HepG2 (cell line): Measurements from ENCODE around the gene PXMP4. TPM values are rescaled to one million over a fixed set of nuclear protein-coding genes. Genes with fewer than 3 reads are reported as not detected.
A peak's percentile ranks its signal among the peaks of the same experiment; 100 is the strongest.

Experiments
- ATAC-seq: fragments of 200-7000 bp; cut with Tn5 transposase; 3 replicates; pipeline ENCODE4 v1.9.1; 2020; ENCODE audit warnings: mild to moderate bottlenecking, moderate library complexity
- BruUV-seq: library from RNA; stranded (reverse); fragments of 400-500 nt; replicated peaks from 2 replicates; lab custom pipeline; 2021; lab: Mats Ljungman, UMichigan
- CTCF ChIA-PET: fragments of 300-600 bp; formaldehyde crosslinking; extraction: SDS; loops from one replicate; lab custom pipeline; 2021; ENCODE audit warnings: low total read pairs, inconsistent platforms, low intra/inter-chr PET ratio; lab: Yijun Ruan, JAX
- POLR2A ChIA-PET: fragments of 350-600 bp; sonication (Branson Sonifier 250); formaldehyde crosslinking; loops from one replicate; lab custom pipeline; 2020; ENCODE audit warnings: antibody characterized with exemption, inconsistent platforms; lab: Yijun Ruan, JAX
- DNase-seq: peaks from one replicate; pipeline ENCODE4 v3.0.0-alpha.2; 2015; ENCODE audit warnings: low spot score
- FAIRE-seq: peaks from 3 replicates; lab custom pipeline; 2011; peaks lifted over from hg19 to GRCh38; lab: Jason Lieb, UNC
- H2AFZ ChIP-seq: one replicate; pipeline ENCODE4 v1.6.1; 2011; ENCODE audit warnings: low read length, inconsistent platforms
- H3K27ac ChIP-seq: fragments of 300-600 bp; 3 replicates; pipeline ENCODE4 v1.8.0; 2011; ENCODE audit warnings: mixed run types, mild to moderate bottlenecking, mixed read lengths, low read length, inconsistent platforms; ENCODE audit not compliant: insufficient read depth; ENCODE audit errors: extremely low read length
- H3K27me3 ChIP-seq, 2 experiments: fragments of 200-600 bp in 1 of 2; 2 replicates in 1 of 2; 3 replicates in 1 of 2; pipeline versions ENCODE4 v1.6.0 to v1.8.0; 2011; ENCODE audit warnings: low read length in 2 of 2, mild to moderate bottlenecking in 2 of 2, moderate library complexity in 2 of 2, inconsistent platforms in 1 of 2; ENCODE audit not compliant: insufficient read depth in 2 of 2, control insufficient read depth in 1 of 2
- H3K36me3 ChIP-seq, 2 experiments: fragments of 200-600 bp in 1 of 2; replicated peaks in 1 of 2; 2 replicates in 1 of 2; 3 replicates in 1 of 2; pipeline versions ENCODE4 v1.5.1 to v1.8.0; 2011; ENCODE audit warnings: low read length in 2 of 2, inconsistent platforms in 1 of 2; ENCODE audit not compliant: insufficient read depth in 2 of 2, control insufficient read depth in 1 of 2
- H3K4me1 ChIP-seq: 2 replicates; pipeline ENCODE4 v1.5.1; 2012; ENCODE audit warnings: low read length, inconsistent platforms; ENCODE audit not compliant: insufficient read depth
- H3K4me2 ChIP-seq: 2 replicates; pipeline ENCODE4 v1.6.0; 2011; ENCODE audit warnings: low read depth, low read length, inconsistent platforms
- H3K4me3 ChIP-seq, 3 experiments: fragments of 200-600 bp in 1 of 3; sonication (generic), shearing (Covaris generic) in 1 of 3; replicated peaks in 1 of 3; 2 replicates each; pipeline ENCODE4 v1.5.1; 2011 to 2016; ENCODE audit warnings: low read length in 3 of 3, inconsistent platforms in 2 of 3, low read depth in 2 of 3, mild to moderate bottlenecking in 2 of 3, control low read depth in 1 of 3, mixed read lengths in 1 of 3; ENCODE audit not compliant: insufficient read depth in 1 of 3
- H3K79me2 ChIP-seq: one replicate; pipeline ENCODE4 v1.6.1; 2011; ENCODE audit warnings: low read length, inconsistent platforms; ENCODE audit not compliant: insufficient read depth
- H3K9ac ChIP-seq: 2 replicates; pipeline ENCODE4 v1.6.0; 2011; ENCODE audit warnings: mild to moderate bottlenecking, low read depth, low read length, inconsistent platforms; ENCODE audit not compliant: insufficient read depth
- H3K9me3 ChIP-seq: 2 replicates; pipeline ENCODE4 v1.5.1; 2012; ENCODE audit warnings: mild to moderate bottlenecking, low read length
- H4K20me1 ChIP-seq: 2 replicates; pipeline ENCODE4 v1.6.0; 2011; ENCODE audit warnings: inconsistent platforms, mild to moderate bottlenecking, low read length, moderate library complexity; ENCODE audit not compliant: insufficient read depth
- NONO ChIP-seq, 2 experiments: fragments of 450-650 bp in 1 of 2; sonication (generic) in 1 of 2; formaldehyde crosslinking in 1 of 2; IDR thresholded peaks in 1 of 2; conservative IDR thresholded peaks in 1 of 2; 2 replicates each; pipeline versions ENCODE4 v1.6.1 to v1.8.0; 2017 to 2022; ENCODE audit warnings: mild to moderate bottlenecking in 1 of 2, missing genetic modification reagents in 1 of 2, moderate library complexity in 1 of 2
- NR2C2 ChIP-seq: sonication (generic); formaldehyde crosslinking; IDR thresholded peaks from 2 replicates; pipeline ENCODE4 v1.4.0; 2020; ENCODE audit warnings: missing genetic modification reagents, mild to moderate bottlenecking, moderate library complexity, borderline replicate concordance
- RAD21 ChIP-seq: fragments of 450-650 bp; formaldehyde crosslinking; IDR thresholded peaks from 2 replicates; pipeline ENCODE4 v1.5.0; 2020; ENCODE audit warnings: mild to moderate bottlenecking
- SOX6 ChIP-seq, 2 experiments: fragments of 450-650 bp in 1 of 2; sonication (generic) in 1 of 2; formaldehyde crosslinking in 1 of 2; IDR thresholded peaks; 2 replicates each; pipeline versions ENCODE4 v1.4.0 to v1.6.1; 2017 to 2020; ENCODE audit warnings: antibody characterized with exemption in 1 of 2, mild to moderate bottlenecking in 1 of 2, missing genetic modification reagents in 1 of 2
- ZNF75D ChIP-seq: sonication (generic); formaldehyde crosslinking; IDR thresholded peaks from 2 replicates; pipeline ENCODE4 v1.8.1; 2023; ENCODE audit warnings: missing genetic modification reagents, mild to moderate bottlenecking, borderline replicate concordance
- ZNF790 ChIP-seq: sonication (generic); formaldehyde crosslinking; IDR thresholded peaks from 2 replicates; pipeline ENCODE4 v1.8.0; 2022; ENCODE audit warnings: missing genetic modification reagents, mild to moderate bottlenecking, borderline replicate concordance
- ZSCAN29 ChIP-seq: sonication (generic); formaldehyde crosslinking; conservative IDR thresholded peaks from 2 replicates; pipeline ENCODE4 v1.4.0; 2020; ENCODE audit warnings: mild to moderate bottlenecking, missing genetic modification reagents
- WGBS: methylation state at CpG from one replicate; pipeline ENCODE4 v1.1.6; 2017; ENCODE audit warnings: low lambda C conversion rate; 5-methylcytosine and 5-hydroxymethylcytosine counted together
- in situ Hi-C: cut with HindIII; loops from 2 replicates; pipeline ENCODE4 v1.10.0; 2017; ENCODE audit warnings: low pct_unique_long_range_greater_than_20kb; ENCODE audit not compliant: extremely low pct_ligation_motif_present
- intact Hi-C: fragments of 100-400 bp; cut with micrococcal nuclease; formaldehyde crosslinking; loops from one replicate; pipeline ENCODE4 v1.10.0; 2022; ENCODE audit not compliant: unreplicated experiment
- polyA plus RNA-seq, 8 experiments: library from polyadenylated mRNA; depleted of rRNA in 3 of 8; stranded (reverse) in 7 of 8; unstranded in 1 of 8; fragments of >200 nt; fragmentation: Illumina TruSeq in 4 of 8; extraction: Trizol in 4 of 8; gene quantifications; 2 replicates each; pipeline versions ENCODE4 v1.2.1 to v1.2.3, GENCODE V29; 2011 to 2016; ENCODE audit warnings: low read depth in 4 of 8, missing spikeins in 1 of 8, mixed read lengths in 1 of 8; ENCODE audit not compliant: insufficient read depth in 1 of 8
- total RNA-seq, 5 experiments: library from RNA; depleted of rRNA; stranded (reverse); fragments of >200 nt; fragmentation: Illumina TruSeq; extraction: Trizol; gene quantifications; 2 replicates each; pipeline ENCODE4 v1.2.3, GENCODE V29; 2016; ENCODE audit warnings: low read depth in 1 of 5
- TF ChIP-seq, protein P1 (sequence below): sonication (generic); formaldehyde crosslinking; conservative IDR thresholded peaks from 2 replicates; pipeline ENCODE4 v1.4.0; 2020; ENCODE audit warnings: mild to moderate bottlenecking, missing genetic modification reagents, moderate library complexity
- TF ChIP-seq, protein P2 (sequence below): sonication (generic); formaldehyde crosslinking; IDR thresholded peaks from 2 replicates; pipeline ENCODE4 v1.9.0; 2022; ENCODE audit warnings: missing genetic modification reagents, mild to moderate bottlenecking, borderline replicate concordance
- TF ChIP-seq, protein P3 (sequence below): sonication (generic); formaldehyde crosslinking; conservative IDR thresholded peaks from 2 replicates; pipeline ENCODE4 v1.5.0; 2020; ENCODE audit warnings: missing genetic modification reagents

Gene PXMP4
- total and polyA plus RNA-seq, 2 of the 13 experiments (the other 11 are each of a cell fraction or from before 2014, with no cell fraction given) = not detected

DNA sequence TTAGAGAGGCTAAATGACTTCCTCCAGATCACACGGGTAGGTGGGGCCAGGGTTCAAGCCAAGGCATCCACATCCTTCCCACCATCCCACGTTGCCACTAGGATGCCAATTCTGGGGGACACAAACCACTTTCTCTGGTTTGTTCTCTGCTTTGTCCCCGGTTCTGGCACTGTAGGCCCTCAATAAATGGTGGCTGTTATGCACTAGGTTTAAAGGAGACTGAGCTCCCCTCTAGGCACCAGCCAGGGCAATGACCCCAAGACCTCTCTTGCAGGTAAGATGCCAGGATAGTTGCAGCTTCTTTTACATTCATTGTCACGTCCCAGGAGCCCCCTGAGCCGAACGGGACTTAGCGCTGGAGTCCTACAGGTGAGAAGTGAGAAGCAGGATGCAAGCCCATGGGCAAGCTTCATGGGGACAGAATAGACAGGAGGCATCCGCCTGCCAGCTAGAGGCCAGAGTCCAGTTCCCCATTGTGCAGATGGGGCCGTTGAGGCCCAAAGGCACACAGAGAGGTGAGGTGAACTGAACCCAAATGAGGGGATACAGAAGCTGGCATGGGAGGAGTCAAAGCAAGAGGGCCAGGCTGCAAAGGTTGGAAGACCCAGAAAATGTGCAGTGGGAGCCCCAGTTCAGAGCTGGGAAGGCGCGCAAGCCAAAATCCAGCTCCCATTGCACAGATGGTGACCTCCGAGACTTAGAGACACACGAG, 677 bp downstream of the PXMP4 start:
- Histone ChIP-seq H3K27ac (no peak overlapping the region), H3K4me3 (peak overlapping the region in 1 of 3 experiments; percentile 21; a peak in 1 of 6 replicates), H3K36me3 (no peaks in the 10 kb centered on the region), H3K4me2 (peak overlapping the region; percentile 33), H3K4me1 (peaks cover 75% of the 10 kb centered on the region), H3K9ac (no peak overlapping the region), H3K79me2 (no peaks in the 10 kb centered on the region), H3K27me3 (no peaks in the 10 kb centered on the region), H4K20me1 (no peaks in the 10 kb centered on the region), H2AFZ (no peak overlapping the region), H3K9me3 (no peaks in the 10 kb centered on the region)
- no peak for DNase-seq
- peak; percentile 23 for ATAC-seq
- FAIRE-seq = no peak
- ChIA-PET CTCF (no interaction called here), POLR2A (no interaction called here)
- 28% methylated on average over 11 of the region's 13 CpGs for WGBS
- in situ Hi-C loops (no loop called here), intact Hi-C loops (no loop called here)
- BruUV-seq = no TSS peak
- 0 out of 2 replicates have a peak, but pooled peaks have one; percentile 6 for TF ChIP-seq ZNF790 (CRISPR knock-in tag)
- TF ChIP-seq ZSCAN29 = 0 out of 2 replicates have a peak, but pooled peaks have one; percentile 66
- TF ChIP-seq, protein P1, sequence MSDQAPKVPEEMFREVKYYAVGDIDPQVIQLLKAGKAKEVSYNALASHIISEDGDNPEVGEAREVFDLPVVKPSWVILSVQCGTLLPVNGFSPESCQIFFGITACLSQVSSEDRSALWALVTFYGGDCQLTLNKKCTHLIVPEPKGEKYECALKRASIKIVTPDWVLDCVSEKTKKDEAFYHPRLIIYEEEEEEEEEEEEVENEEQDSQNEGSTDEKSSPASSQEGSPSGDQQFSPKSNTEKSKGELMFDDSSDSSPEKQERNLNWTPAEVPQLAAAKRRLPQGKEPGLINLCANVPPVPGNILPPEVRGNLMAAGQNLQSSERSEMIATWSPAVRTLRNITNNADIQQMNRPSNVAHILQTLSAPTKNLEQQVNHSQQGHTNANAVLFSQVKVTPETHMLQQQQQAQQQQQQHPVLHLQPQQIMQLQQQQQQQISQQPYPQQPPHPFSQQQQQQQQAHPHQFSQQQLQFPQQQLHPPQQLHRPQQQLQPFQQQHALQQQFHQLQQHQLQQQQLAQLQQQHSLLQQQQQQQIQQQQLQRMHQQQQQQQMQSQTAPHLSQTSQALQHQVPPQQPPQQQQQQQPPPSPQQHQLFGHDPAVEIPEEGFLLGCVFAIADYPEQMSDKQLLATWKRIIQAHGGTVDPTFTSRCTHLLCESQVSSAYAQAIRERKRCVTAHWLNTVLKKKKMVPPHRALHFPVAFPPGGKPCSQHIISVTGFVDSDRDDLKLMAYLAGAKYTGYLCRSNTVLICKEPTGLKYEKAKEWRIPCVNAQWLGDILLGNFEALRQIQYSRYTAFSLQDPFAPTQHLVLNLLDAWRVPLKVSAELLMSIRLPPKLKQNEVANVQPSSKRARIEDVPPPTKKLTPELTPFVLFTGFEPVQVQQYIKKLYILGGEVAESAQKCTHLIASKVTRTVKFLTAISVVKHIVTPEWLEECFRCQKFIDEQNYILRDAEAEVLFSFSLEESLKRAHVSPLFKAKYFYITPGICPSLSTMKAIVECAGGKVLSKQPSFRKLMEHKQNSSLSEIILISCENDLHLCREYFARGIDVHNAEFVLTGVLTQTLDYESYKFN (CRISPR knock-in tag) = 0 out of 2 replicates have a peak, but pooled peaks have one; percentile 29
- TF ChIP-seq ZNF75D = no peak
- TF ChIP-seq, protein P2, sequence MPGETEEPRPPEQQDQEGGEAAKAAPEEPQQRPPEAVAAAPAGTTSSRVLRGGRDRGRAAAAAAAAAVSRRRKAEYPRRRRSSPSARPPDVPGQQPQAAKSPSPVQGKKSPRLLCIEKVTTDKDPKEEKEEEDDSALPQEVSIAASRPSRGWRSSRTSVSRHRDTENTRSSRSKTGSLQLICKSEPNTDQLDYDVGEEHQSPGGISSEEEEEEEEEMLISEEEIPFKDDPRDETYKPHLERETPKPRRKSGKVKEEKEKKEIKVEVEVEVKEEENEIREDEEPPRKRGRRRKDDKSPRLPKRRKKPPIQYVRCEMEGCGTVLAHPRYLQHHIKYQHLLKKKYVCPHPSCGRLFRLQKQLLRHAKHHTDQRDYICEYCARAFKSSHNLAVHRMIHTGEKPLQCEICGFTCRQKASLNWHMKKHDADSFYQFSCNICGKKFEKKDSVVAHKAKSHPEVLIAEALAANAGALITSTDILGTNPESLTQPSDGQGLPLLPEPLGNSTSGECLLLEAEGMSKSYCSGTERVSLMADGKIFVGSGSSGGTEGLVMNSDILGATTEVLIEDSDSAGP (CRISPR knock-in tag) = 0 out of 2 replicates have a peak, but pooled peaks have one; percentile 7
- TF ChIP-seq SOX6 (IDR thresholded peaks at IDR 0.05) = no peak
- TF ChIP-seq SOX6 (CRISPR knock-in tag; IDR thresholded peaks at IDR 0.05) = peak; percentile 47; the same call in 1 of the 2 replicates
- no peak for TF ChIP-seq NONO (IDR thresholded peaks at IDR 0.05)
- TF ChIP-seq NONO (CRISPR knock-in tag; conservative IDR thresholded peaks at IDR 0.05) = peak; percentile 19; the same call in 1 of the 2 replicates
- no peak; the same call in 1 of the 2 replicates for TF ChIP-seq RAD21 (CRISPR knock-in tag)
- TF ChIP-seq NR2C2 (CRISPR knock-in tag) = peak; percentile 56; the same call in 1 of the 2 replicates
- TF ChIP-seq, protein P3, sequence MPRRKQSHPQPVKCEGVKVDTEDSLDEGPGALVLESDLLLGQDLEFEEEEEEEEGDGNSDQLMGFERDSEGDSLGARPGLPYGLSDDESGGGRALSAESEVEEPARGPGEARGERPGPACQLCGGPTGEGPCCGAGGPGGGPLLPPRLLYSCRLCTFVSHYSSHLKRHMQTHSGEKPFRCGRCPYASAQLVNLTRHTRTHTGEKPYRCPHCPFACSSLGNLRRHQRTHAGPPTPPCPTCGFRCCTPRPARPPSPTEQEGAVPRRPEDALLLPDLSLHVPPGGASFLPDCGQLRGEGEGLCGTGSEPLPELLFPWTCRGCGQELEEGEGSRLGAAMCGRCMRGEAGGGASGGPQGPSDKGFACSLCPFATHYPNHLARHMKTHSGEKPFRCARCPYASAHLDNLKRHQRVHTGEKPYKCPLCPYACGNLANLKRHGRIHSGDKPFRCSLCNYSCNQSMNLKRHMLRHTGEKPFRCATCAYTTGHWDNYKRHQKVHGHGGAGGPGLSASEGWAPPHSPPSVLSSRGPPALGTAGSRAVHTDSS (CRISPR knock-in tag) = no peak
